GM19395 (cell line): ENCODE results near the gene HOXD10.

Experiments
- ATAC-seq: cut with Tn5 transposase; IDR thresholded peaks from one replicate; pipeline ENCODE4 v1.9.1; 2021; ENCODE audit warnings: mild to moderate bottlenecking, moderate library complexity; ENCODE audit not compliant: unreplicated experiment

The HOXD10 gene

GRCh38 chr2:176121190-176122051 is 4.8 kb downstream of the HOXD10 start:
- ATAC-seq: no peak

GRCh38 chr2:176122052-176122682 is 5.6 kb downstream of the HOXD10 start:
- no peak for ATAC-seq

GRCh38 chr2:176122683-176123410 is 6.3 kb downstream of the HOXD10 start, which contains the start of gene HOXD9:
HOXD9 (plus strand) TSS chr2:176122719; CDS start chr2:176122769, 50 bp downstream.
- no peak for ATAC-seq

GRCh38 chr2:176123411-176124109 is 7.0 kb downstream of the HOXD10 start:
- no peak for ATAC-seq

GRCh38 chr2:176124110-176124946 is 7.8 kb downstream of the HOXD10 start:
- no peak for ATAC-seq

GRCh38 chr2:176124947-176125771 is 8.6 kb downstream of the HOXD10 start:
- ATAC-seq: no peak

- ATAC-seq: no peak
These were observed 9.1 kb downstream of the HOXD10 start for GRCh38 chr2:176125772-176126054.

- no peak for ATAC-seq
These were observed 10.6 kb downstream of the HOXD10 start for GRCh38 chr2:176126929-176127773.

GRCh38 chr2:176127774-176128072 is 11.1 kb downstream of the HOXD10 start:
- no peak for ATAC-seq

GRCh38 chr2:176128172-176128981 is 11.8 kb downstream of the HOXD10 start:
- ATAC-seq: no peak

- ATAC-seq: no peak
These were observed 12.6 kb downstream of the HOXD10 start, which contains the start of gene HOXD8 for GRCh38 chr2:176128982-176129796. HOXD8 (plus strand) TSS chr2:176129705; CDS start chr2:176130367, 662 bp downstream.

GRCh38 chr2:176129813-176130146 is 13.2 kb downstream of the HOXD10 start:
- no peak for ATAC-seq

- no peak for ATAC-seq
These were observed 13.8 kb downstream of the HOXD10 start for GRCh38 chr2:176130147-176130956.

- ATAC-seq: no peak
These were observed 14.6 kb downstream of the HOXD10 start for GRCh38 chr2:176130957-176131847.

- no peak for ATAC-seq
These were observed 15.2 kb downstream of the HOXD10 start for GRCh38 chr2:176131848-176132158.
